ENCODE results near the gene CAMK2A. TPM values are rescaled to one million over a fixed set of nuclear protein-coding genes. Genes with fewer than 3 reads are reported as not detected.

The CAMK2A gene
- total RNA-seq, 6 experiments from 2014 or later: 0.10 to 0.26 (median 0.23) TPM; not detected in 3

DNA sequence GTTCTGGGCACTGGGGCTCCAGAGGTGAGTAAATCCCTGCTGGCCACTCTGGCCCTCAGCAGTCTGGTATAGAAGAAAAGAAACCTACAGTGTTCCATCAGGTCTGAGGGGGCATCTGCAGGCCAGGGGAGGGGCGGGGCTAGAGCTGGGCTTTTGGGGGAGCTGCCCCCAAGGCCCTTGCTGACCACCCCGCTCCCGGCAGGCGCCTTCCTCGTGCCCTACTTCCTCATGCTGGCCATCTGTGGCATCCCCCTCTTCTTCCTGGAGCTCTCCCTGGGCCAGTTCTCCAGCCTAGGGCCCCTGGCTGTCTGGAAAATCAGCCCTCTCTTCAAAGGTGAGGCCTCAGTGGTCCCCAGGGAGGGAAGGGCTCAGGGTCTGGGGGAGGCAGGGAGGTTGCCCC lies 93.1 kb downstream of the CAMK2A start:
- no peaks in the 10 kb centered on the region for H3K9me3 ChIP-seq
- ATAC-seq (no peak), DNase-seq (no peak)
- no peaks in the 10 kb centered on the region for H3K36me3 ChIP-seq
- WGBS (ENCODE audit: insufficient coverage, low coverage, low lambda C conversion rate, missing lambda C conversion rate): 20% methylated on average over 1 of the region's 5 CpGs
- H3K27me3 ChIP-seq: no peaks in the 10 kb centered on the region
- no peak overlapping the region for H3K27ac ChIP-seq
- intact Hi-C loops (cut with DNase I): no loop called here
- no peak for TF ChIP-seq POLR2A (IDR thresholded peaks at IDR 0.05)
- H3K4me3 ChIP-seq: no peak overlapping the region
- H3K4me1 ChIP-seq: no peaks in the 10 kb centered on the region

- H3K27ac ChIP-seq: no peak overlapping the region
Observed at GRCh38 chr5:150195736-150196485, 93.7 kb downstream of the CAMK2A start.

GRCh38 chr5:150192462-150192861 lies 97.1 kb downstream of the CAMK2A start:
- Histone ChIP-seq H3K4me1 (no peaks in the 10 kb centered on the region), H3K9me3 (no peaks in the 10 kb centered on the region), H3K27me3 (no peaks in the 10 kb centered on the region), H3K27ac (no peak overlapping the region), H3K4me3 (no peak overlapping the region), H3K36me3 (no peaks in the 10 kb centered on the region)
- 83% methylated on average over 1 of the region's 4 CpGs for WGBS (ENCODE audit: insufficient coverage, low coverage, low lambda C conversion rate, missing lambda C conversion rate)
- intact Hi-C loops (cut with DNase I): no loop called here
- DNase-seq (no peak), ATAC-seq (no peak)
- TF ChIP-seq CTCF (IDR thresholded peaks at IDR 0.05) (no peak), POLR2A (IDR thresholded peaks at IDR 0.05) (no peak)

More at GRCh38 chr5:150195736-150196485, 93.7 kb downstream of the CAMK2A start:
- intact Hi-C loops (cut with DNase I): no loop called here
- H3K27me3 ChIP-seq: no peaks in the 10 kb centered on the region
- TF ChIP-seq POLR2A (IDR thresholded peaks at IDR 0.05) (no peak), CTCF (IDR thresholded peaks at IDR 0.05) (no peak)
- H3K4me1 ChIP-seq: no peaks in the 10 kb centered on the region
- no peaks in the 10 kb centered on the region for H3K9me3 ChIP-seq
- no peak for ATAC-seq
- H3K4me3 ChIP-seq: no peak overlapping the region
- H3K36me3 ChIP-seq: no peaks in the 10 kb centered on the region
- 71% methylated on average over 7 of the region's 9 CpGs for WGBS (ENCODE audit: insufficient coverage, low coverage, low lambda C conversion rate, missing lambda C conversion rate)
- DNase-seq: no peak

GRCh38 chr5:150190987-150191386 lies 98.6 kb downstream of the CAMK2A start:
- Histone ChIP-seq H3K36me3 (no peaks in the 10 kb centered on the region), H3K27me3 (no peaks in the 10 kb centered on the region), H3K9me3 (no peaks in the 10 kb centered on the region), H3K4me1 (peaks cover 0 to 3% (median 1%) of the 10 kb centered on the region in 4 donors), H3K4me3 (no peak overlapping the region), H3K27ac (no peak overlapping the region)
- DNase-seq (no peak), ATAC-seq (no peak)
- intact Hi-C loops (cut with DNase I): no loop called here
- no peak for TF ChIP-seq CTCF (IDR thresholded peaks at IDR 0.05)
- TF ChIP-seq POLR2A (IDR thresholded peaks at IDR 0.05): no peak
- no CpG with 5 or more reads among the region's 2 CpGs for WGBS (ENCODE audit: insufficient coverage, low coverage, low lambda C conversion rate, missing lambda C conversion rate)

- no peak for TF ChIP-seq POLR2A (IDR thresholded peaks at IDR 0.05)
- TF ChIP-seq CTCF (IDR thresholded peaks at IDR 0.05): no peak
- Histone ChIP-seq H3K4me1 (peaks cover 0 to 7% (median 4%) of the 10 kb centered on the region in 4 donors), H3K27ac (no peak overlapping the region), H3K27me3 (no peaks in the 10 kb centered on the region), H3K9me3 (no peaks in the 10 kb centered on the region), H3K36me3 (no peaks in the 10 kb centered on the region), H3K4me3 (no peak overlapping the region)
- intact Hi-C loops (cut with DNase I): no loop called here
- DNase-seq (no peak), ATAC-seq (no peak)
- WGBS (ENCODE audit: insufficient coverage, low coverage, low lambda C conversion rate, missing lambda C conversion rate): 47% methylated on average over 5 of the region's 16 CpGs
Observed at GRCh38 chr5:150190503-150190979, 99.0 kb downstream of the CAMK2A start.
